Stimulated activated CD4-positive, alpha-beta T cell treated with anti-CD3 and anti-CD28 coated beads, Interleukin-1b, Interleukin-23, amount 100 ng/mL, for 4 hours (primary cell): Measurements from ENCODE around the gene CRACDL.

ENCODE experiments used
- DNase-seq, 2 donors: peaks; one replicate each; pipeline ENCODE4 v3.0.0-alpha.2; 2020; ENCODE audit warnings: low read depth in 2 of 2

Gene CRACDL

GRCh38 chr2:98859323-98859722, 76.7 kb downstream of the CRACDL start:
- DNase-seq: no peak

- DNase-seq: no peak
Observed at GRCh38 chr2:98857001-98857400, 79.0 kb downstream of the CRACDL start.

GRCh38 chr2:98854682-98855081, 81.3 kb downstream of the CRACDL start:
- DNase-seq: no peak

- DNase-seq: no peak
Observed at GRCh38 chr2:98852932-98853331, 83.1 kb downstream of the CRACDL start.

GRCh38 chr2:98850074-98850473, 86.0 kb downstream of the CRACDL start:
- DNase-seq: no peak

- DNase-seq: no peak
Observed at GRCh38 chr2:98849113-98849512, 86.9 kb downstream of the CRACDL start.

GRCh38 chr2:98847853-98848252, 88.2 kb downstream of the CRACDL start:
- DNase-seq: no peak

- no peak for DNase-seq
Observed at GRCh38 chr2:98846041-98846440, 90.0 kb downstream of the CRACDL start.

- no peak for DNase-seq
Observed at GRCh38 chr2:98842136-98842535, 93.9 kb downstream of the CRACDL start.

GRCh38 chr2:98839292-98839691, 96.7 kb downstream of the CRACDL start:
- no peak for DNase-seq

GRCh38 chr2:98835831-98836385, 100.1 kb downstream of the CRACDL start:
- peak in 1 of 2 donors; percentile 28 for DNase-seq

GRCh38 chr2:98833917-98834263, 102.1 kb downstream of the CRACDL start:
- DNase-seq: no peak

GRCh38 chr2:98833172-98833916, 102.7 kb downstream of the CRACDL start:
- no peak for DNase-seq

- no peak for DNase-seq
Observed at GRCh38 chr2:98832172-98832571, 103.9 kb downstream of the CRACDL start.

GRCh38 chr2:98830571-98831145, 105.4 kb downstream of the CRACDL start:
- no peak for DNase-seq

- DNase-seq: no peak
Observed at GRCh38 chr2:98829581-98830270, 106.3 kb downstream of the CRACDL start.

- DNase-seq: no peak
Observed at GRCh38 chr2:98828793-98829371, 107.1 kb downstream of the CRACDL start.

GRCh38 chr2:98828369-98828744, 107.7 kb downstream of the CRACDL start:
- DNase-seq: no peak

- no peak for DNase-seq
Observed at GRCh38 chr2:98827625-98828368, 108.2 kb downstream of the CRACDL start.

GRCh38 chr2:98826856-98827255, 109.2 kb downstream of the CRACDL start:
- no peak for DNase-seq

GRCh38 chr2:98825858-98826257, 110.2 kb downstream of the CRACDL start:
- no peak for DNase-seq

GRCh38 chr2:98825404-98825803, 110.6 kb downstream of the CRACDL start:
- no peak for DNase-seq
